Nucleus accumbens (tissue), 56 donors: ENCODE results near the gene LRMDA.

Experiments
- DNase-seq, 56 donors: peaks; one replicate each; lab custom pipeline; 2025; lab: John Stamatoyannopoulos, UW

LRMDA gene

DNA sequence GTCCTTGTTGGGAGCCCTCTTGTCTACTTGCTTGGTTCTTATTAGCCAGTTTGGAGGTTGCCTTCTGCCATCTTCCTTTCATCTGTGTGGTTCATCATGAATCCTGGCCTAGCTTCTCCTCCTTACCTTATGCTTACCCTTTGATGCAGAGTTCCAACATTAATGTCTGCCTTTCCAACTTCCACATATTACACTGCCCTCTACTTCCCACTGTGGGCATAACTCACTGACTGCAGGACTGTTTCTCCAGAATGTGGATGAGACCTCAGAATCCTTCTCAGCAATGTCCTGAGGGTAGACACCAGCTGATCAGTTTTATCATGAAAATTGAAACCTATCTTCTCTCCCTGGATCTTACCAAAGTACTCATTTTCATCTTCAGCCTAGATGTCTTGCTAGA lies 491.0 kb downstream of the LRMDA start:
- DNase-seq = no peak

- DNase-seq = peak in 17 of 56 donors; percentile 6 to 60 (median 22)
Observed at GRCh38 chr10:75924309-75924902, 493.0 kb downstream of the LRMDA start.

- DNase-seq = no peak
Observed at GRCh38 chr10:75925999-75926398, 494.6 kb downstream of the LRMDA start.

DNA sequence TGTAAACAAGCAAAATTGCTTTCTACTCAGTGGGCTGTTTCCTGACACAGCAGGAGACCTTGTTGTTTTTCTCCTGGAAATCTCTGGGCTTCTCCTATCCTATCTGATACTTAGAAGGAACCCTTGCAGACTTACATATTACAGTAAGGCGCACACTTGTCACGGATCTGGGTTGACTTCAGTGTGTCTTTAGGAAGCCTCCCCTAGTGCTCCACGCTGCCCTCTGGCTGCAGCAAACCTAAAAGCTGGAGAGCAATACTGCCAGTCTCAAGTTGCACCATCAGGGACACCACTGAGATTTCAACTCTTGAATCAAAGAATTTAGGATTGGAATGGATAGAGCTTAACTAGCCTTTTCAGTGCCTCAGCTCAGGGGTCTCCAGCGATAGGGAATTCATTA lies 495.3 kb downstream of the LRMDA start:
- DNase-seq = peak in 10 of 56 donors; percentile 0 to 38 (median 12)

DNA sequence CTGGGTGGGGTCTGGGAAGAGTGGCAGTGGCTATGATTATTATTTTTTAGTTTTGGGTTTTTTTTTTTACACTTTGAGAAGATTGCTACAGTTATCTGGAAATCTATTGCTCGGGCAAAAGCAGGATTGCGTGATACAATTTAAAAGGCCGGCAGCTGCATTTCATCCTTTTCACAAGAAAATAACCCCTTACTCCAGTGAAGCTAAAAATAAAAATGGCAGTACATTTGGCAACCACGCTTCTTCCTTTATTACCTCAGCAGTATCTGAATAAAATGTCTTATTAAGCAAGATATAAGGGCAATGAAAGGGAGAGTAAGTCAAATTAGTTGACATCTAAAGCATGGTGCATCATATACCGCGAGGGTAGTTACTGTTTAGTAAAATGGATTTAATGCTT lies 496.8 kb downstream of the LRMDA start:
- no peak for DNase-seq

DNA sequence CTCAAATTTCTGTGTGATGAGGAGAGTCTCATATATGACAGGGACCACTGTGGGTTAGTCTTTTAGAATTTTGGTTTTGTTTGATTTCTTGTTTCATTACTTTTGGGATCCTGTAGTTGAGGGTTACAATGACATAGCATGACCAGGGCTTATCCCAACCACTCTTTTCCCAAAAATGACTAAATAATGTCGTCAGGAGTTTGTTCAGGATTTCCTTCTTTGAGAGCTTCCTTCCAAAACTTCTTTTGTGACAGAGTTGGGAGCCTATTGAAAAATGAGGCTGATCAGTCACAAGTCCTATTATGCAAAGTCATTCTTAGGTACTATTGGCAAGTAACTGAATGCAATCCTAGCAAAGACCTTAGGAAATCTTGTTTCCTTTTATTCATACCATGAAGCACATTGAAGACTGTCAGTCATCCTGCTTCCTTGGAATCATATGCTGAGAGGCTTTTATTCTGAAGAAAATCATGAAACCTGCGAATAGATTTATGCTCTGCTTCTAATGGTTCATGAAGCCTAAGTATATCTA lies 498.3 kb downstream of the LRMDA start:
- DNase-seq = no peak

DNA sequence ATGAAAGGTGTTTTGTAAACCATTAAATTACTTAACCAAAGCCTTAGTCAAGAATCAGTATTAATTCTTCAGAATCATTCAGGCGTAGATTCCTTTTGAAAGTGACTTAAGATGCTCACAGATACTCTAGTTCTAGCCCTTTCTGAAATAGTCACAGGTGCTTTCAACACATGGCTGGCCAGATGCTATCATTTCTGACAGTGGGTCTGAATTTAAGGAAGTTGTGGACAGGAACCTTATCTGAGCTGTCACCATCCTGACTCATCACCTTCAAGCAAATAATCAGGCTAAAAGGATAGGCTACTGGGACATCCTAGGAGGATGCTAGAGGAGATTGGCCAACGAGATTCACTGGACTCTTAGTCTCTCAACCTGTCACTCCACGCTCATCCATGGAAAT lies 501.5 kb downstream of the LRMDA start:
- DNase-seq = no peak

DNA sequence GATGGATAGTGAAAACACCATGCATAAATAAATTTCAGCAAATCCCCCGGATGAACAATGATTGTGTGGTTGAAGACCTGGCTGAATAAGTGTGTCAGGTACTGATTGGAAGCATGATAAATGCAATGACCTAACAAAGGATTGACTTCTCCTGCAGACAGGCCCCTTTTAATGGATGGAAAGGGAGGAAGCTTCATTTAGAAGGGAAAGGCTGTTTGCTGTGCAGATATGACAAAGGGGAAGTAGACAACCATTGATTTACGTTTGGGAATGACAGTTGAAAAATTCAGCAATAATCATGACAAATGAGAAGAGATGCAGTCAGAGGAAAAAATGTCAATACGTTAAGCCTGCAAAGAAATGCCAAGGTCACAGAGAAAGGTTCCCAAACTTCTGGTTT lies 503.8 kb downstream of the LRMDA start:
- no peak for DNase-seq

DNA sequence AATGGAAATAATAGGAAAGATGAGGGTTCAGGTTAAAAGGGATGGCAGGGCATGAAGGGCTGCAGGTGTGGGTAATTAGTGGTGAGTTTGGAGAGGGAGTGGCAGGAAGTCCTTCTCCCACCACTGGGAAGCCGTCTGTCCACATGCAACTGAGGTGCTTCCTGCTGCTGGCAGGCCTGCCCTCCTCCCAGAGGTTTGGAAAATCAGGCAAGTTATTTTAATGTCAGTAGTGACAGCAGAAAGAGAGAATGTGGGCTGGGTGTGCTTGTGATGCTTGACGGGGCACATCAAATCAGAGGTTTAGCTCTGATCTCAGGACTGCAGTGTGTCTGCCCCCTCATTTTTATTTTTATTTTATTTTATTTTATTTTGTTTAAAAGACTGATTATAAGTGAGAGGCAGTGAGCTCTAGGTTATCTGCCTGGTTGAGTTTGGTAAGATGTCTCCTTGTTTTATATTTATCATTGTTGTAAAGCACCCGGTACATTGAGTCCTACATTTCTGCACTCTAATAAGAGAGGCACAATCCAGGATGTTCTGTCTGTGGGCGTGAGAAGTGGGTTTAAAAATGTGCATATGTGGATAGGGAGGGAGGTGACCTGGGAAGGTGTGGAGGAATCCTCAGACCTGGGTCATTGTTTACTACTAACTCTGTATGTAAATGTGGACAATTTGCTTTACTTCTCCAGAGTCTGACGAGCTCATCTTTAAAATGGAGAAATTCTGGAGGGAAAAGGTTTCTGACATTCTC lies 504.4 kb downstream of the LRMDA start:
- DNase-seq = peak in 17 of 56 donors; percentile 3 to 57 (median 29)

GRCh38 chr10:75936841-75937240 lies 505.4 kb downstream of the LRMDA start:
- DNase-seq = no peak

DNA sequence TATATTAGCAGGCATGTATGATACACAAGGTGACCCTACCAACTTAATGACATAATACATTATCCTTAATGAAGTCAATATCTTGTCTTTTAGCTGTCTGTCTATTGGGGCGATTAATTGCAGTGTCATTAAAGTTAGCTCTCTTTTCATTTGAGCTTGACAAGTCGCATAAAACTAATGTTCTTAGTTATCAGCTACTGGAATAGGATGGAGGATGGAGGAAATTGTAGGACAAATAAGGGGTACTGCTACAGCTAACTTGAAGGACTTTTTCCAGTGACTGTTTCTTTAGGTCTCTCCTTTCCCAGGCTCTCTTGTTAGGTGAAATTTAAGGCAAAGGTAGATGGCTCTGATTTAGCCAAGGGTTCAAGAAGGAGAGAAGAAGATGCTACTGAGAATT lies 506.4 kb downstream of the LRMDA start:
- DNase-seq = no peak

DNA sequence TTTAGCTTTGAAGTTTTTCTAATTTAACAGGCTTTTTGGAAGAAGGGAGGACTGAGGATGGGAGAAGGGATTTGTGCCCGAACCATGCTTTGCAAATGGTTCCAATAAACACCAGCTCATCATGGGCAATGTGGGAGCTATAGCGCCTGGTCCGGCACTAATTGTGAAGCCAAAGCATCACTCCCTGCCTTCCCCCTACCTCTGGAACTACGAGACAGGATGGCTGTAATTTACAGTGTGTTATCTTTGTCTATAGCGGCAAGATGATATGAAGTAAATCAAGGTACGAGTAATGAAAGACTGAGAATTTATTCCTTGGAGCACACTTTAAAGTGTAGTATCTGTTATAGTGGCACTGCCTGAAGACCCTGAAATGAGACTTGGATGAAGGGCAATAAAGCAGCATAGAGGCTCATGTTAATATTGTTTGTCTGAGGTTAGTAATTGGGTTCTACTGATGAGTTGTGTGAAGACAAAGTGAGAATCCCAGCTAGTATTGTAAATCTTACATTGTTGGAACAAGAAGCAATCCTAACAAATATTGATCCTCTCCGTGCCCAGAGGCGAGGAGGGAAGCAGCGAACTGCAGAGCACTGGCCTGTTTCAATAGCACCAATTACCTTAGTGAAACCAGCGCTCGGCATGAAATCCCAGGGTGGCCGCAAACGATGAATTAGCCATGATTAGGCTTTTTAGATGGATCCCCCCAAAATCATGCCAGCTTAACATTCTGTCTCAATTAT lies 507.1 kb downstream of the LRMDA start:
- DNase-seq = no peak

DNA sequence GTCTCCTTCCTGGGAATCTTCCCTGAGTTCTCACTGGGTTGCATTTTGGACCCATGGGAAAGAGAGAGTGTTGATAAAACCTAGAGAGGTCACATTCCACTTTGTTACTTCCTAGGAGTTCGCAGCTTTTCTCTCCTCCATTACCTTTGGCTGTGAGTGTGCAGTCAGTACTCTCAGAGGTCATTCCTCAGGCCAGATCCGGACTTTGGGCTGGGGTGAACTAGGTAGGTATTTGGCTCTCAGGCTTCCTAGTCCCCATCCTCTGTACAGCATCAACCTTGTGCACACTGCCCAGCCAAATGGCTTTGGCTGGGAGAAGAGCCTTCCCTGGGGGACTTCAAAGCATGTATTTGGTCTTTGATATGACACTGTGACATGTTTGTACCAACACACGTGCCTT lies 508.1 kb downstream of the LRMDA start:
- DNase-seq = no peak

DNA sequence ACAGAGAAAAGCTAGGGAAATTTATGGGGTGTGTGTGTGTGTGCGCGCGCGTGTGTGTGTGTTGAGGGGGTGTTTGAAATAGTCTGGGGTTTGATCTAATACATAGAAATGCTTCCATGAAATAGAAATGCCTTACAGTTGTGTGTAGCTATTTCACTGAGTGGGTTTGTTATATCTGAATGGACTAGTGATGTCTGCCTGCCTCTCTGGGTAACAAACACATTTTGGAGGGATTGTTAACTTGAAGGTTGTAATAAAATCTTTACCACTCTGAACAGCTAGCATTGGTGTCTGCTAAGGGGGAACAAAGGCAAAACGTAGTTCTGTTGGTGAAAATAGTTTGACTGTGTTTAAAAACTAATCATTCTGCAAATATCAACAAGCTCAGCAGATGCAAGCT lies 509.3 kb downstream of the LRMDA start:
- DNase-seq = no peak

GRCh38 chr10:75941223-75941801 lies 509.9 kb downstream of the LRMDA start:
- no peak for DNase-seq

- no peak for DNase-seq
Observed at GRCh38 chr10:75944061-75944460, 512.6 kb downstream of the LRMDA start.

- DNase-seq = no peak
Observed at GRCh38 chr10:75948583-75948982, 517.2 kb downstream of the LRMDA start.

GRCh38 chr10:75950307-75950706 lies 518.9 kb downstream of the LRMDA start:
- no peak for DNase-seq

GRCh38 chr10:75950997-75951589 lies 519.7 kb downstream of the LRMDA start:
- DNase-seq = no peak

- DNase-seq = no peak
Observed at GRCh38 chr10:75951627-75952026, 520.2 kb downstream of the LRMDA start.

DNA sequence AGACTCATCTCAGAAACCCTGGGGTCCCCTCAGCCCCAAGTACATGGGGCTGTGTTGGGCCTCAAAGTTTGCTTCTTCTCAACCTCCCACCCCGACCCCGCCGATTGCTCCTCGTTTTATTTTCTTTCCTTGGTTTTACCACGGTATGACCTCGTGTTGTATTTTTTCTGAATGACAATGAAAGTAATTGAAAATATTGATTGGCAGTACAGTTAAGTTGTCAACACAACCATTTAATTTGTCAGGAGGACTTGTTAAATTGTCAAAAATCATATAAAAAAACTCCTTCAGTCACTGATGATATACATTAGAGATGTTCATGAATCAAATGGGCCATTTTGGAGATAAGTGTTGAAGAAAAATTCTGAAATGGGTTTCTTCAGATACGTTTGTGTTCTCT lies 520.7 kb downstream of the LRMDA start:
- DNase-seq = no peak
